ENCODE results near the gene FRMD4B. TPM values are rescaled to one million over a fixed set of nuclear protein-coding genes. Genes with fewer than 3 reads are reported as not detected.
"Not testable (repeated sequence)": the region's sequence is repeated elsewhere in the genome, so short reads cannot be mapped to it uniquely, and the experiment has no call there.

The FRMD4B gene
- total RNA-seq, 1 experiment from 2014 or later, result 0.90 TPM

DNA sequence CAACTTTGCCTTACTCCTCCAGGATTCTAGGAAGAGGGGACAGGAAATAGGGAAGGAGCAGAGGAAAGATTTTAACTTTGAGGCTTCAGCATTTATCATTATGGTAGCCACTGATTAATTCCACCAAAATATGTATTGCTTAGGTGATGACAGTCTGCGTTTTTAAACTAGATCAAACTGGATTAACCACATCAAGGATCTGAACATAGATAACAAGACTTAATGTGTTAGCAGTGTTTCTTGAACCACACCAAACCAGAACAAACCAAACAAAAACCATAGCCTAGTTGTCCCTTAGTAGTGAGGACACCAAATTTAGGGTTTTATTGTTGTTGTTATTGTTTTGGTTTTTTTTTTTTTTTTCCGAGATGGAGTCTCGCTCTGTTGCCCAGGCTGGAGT lies 150.0 kb downstream of the FRMD4B start:
- Histone ChIP-seq H3K27ac (ENCODE audit: low read length) (no peak overlapping the region), H3K4me1 (ENCODE audit: control insufficient read depth, insufficient read depth, low read length) (no peaks in the 10 kb centered on the region), H3K27me3 (ENCODE audit: control insufficient read depth, insufficient read depth, low read length) (no peaks in the 10 kb centered on the region), H3K36me3 (ENCODE audit: control insufficient read depth, insufficient read depth, low read length) (no peaks in the 10 kb centered on the region), H3K4me3 (ENCODE audit: low read depth in 2 of 2, low read length in 2 of 2) (no peak overlapping the region), H3K9me3 (ENCODE audit: control insufficient read depth, insufficient read depth, low read depth, low read length) (no peaks in the 10 kb centered on the region)
- intact Hi-C loops (cut with micrococcal nuclease; ENCODE audit: unreplicated experiment) (no loop called here), in situ Hi-C loops (cut with HindIII; ENCODE audit: low pct_unique_long_range_greater_than_20kb, low sequenced_read_pairs) (no loop called here)
- no peak for TF ChIP-seq TCF7L2 (IDR thresholded peaks at IDR 0.05; ENCODE audit: low read depth, low read length)
- no peak for TF ChIP-seq SIN3A (IDR thresholded peaks at IDR 0.05; ENCODE audit: borderline replicate concordance, insufficient read depth, low read depth, low read length)
- no peak for TF ChIP-seq POLR2AphosphoS5 (IDR thresholded peaks at IDR 0.05; ENCODE audit: low read depth, low read length)
- TF ChIP-seq, protein P1, sequence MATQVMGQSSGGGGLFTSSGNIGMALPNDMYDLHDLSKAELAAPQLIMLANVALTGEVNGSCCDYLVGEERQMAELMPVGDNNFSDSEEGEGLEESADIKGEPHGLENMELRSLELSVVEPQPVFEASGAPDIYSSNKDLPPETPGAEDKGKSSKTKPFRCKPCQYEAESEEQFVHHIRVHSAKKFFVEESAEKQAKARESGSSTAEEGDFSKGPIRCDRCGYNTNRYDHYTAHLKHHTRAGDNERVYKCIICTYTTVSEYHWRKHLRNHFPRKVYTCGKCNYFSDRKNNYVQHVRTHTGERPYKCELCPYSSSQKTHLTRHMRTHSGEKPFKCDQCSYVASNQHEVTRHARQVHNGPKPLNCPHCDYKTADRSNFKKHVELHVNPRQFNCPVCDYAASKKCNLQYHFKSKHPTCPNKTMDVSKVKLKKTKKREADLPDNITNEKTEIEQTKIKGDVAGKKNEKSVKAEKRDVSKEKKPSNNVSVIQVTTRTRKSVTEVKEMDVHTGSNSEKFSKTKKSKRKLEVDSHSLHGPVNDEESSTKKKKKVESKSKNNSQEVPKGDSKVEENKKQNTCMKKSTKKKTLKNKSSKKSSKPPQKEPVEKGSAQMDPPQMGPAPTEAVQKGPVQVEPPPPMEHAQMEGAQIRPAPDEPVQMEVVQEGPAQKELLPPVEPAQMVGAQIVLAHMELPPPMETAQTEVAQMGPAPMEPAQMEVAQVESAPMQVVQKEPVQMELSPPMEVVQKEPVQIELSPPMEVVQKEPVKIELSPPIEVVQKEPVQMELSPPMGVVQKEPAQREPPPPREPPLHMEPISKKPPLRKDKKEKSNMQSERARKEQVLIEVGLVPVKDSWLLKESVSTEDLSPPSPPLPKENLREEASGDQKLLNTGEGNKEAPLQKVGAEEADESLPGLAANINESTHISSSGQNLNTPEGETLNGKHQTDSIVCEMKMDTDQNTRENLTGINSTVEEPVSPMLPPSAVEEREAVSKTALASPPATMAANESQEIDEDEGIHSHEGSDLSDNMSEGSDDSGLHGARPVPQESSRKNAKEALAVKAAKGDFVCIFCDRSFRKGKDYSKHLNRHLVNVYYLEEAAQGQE (IDR thresholded peaks at IDR 0.05; ENCODE audit: insufficient read depth in 1 of 2, low read depth in 2 of 2, low read length in 1 of 2), result no peak
- TF ChIP-seq, protein P2, sequence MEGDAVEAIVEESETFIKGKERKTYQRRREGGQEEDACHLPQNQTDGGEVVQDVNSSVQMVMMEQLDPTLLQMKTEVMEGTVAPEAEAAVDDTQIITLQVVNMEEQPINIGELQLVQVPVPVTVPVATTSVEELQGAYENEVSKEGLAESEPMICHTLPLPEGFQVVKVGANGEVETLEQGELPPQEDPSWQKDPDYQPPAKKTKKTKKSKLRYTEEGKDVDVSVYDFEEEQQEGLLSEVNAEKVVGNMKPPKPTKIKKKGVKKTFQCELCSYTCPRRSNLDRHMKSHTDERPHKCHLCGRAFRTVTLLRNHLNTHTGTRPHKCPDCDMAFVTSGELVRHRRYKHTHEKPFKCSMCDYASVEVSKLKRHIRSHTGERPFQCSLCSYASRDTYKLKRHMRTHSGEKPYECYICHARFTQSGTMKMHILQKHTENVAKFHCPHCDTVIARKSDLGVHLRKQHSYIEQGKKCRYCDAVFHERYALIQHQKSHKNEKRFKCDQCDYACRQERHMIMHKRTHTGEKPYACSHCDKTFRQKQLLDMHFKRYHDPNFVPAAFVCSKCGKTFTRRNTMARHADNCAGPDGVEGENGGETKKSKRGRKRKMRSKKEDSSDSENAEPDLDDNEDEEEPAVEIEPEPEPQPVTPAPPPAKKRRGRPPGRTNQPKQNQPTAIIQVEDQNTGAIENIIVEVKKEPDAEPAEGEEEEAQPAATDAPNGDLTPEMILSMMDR (IDR thresholded peaks at IDR 0.05), result no peak
- CTCF ChIA-PET, result no interaction called here
- BruUV-seq (replicated peaks), result no TSS peak
- ATAC-seq, result no peak
- POLR2A ChIA-PET, result no interaction called here
- no peak for DNase-seq (ENCODE audit: low read depth, low spot score)

DNA sequence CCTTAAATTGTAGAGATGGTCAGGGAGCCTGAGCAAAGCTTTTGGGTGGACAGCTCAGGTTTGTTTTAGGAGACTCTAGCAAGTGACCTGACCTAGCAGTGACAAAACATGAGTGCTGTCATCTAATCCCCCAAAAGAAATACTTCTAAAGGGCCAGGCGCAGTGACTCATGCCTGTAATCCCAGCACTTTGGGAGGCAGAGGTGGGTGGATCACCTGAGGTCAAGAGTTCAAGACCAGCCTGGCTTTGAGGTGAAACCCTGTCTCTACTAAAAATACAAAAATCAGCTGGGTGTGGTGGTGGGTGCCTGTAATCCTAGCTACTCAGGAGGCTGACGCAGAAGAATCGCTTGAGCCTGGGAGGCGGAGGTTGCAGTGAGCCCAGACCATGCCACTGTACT lies 150.7 kb downstream of the FRMD4B start:
- CTCF ChIA-PET; BruUV-seq (replicated peaks); H3K4me1 ChIP-seq (ENCODE audit: control insufficient read depth, insufficient read depth, low read length); DNase-seq (ENCODE audit: low read depth, low spot score); H3K27ac ChIP-seq (ENCODE audit: low read length); ATAC-seq; H3K36me3 ChIP-seq (ENCODE audit: control insufficient read depth, insufficient read depth, low read length); POLR2A ChIA-PET; in situ Hi-C loops (cut with HindIII; ENCODE audit: low pct_unique_long_range_greater_than_20kb, low sequenced_read_pairs); H3K27me3 ChIP-seq (ENCODE audit: control insufficient read depth, insufficient read depth, low read length); H3K9me3 ChIP-seq (ENCODE audit: control insufficient read depth, insufficient read depth, low read depth, low read length); H3K4me3 ChIP-seq (ENCODE audit: low read depth in 2 of 2, low read length in 2 of 2); intact Hi-C loops (cut with micrococcal nuclease; ENCODE audit: unreplicated experiment): not testable (repeated sequence)

DNA sequence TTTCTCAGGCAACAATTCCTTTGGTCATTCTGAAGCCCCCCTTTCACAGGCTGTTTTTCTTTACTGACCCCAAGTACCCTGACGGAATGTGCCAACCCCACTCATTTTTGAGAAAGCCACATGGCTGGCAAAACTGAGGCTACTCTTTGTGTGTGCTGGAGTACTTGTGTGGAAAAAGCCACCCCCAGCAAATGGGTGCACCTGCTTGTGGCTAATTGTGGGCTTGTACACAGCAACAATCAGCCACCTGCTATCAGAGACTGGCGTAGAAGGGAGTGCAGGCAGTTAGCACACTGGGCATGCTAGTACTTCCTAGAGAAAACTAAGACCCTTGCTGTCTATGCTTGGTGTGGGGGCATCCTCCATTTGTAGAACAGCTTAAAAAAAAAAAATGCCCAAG lies 153.4 kb downstream of the FRMD4B start:
- H3K9me3 ChIP-seq (ENCODE audit: control insufficient read depth, insufficient read depth, low read depth, low read length), result no peaks in the 10 kb centered on the region
- intact Hi-C loops (cut with micrococcal nuclease; ENCODE audit: unreplicated experiment), result no loop called here
- H3K27ac ChIP-seq (ENCODE audit: low read length), result no peak overlapping the region
- TF ChIP-seq, protein P2 (IDR thresholded peaks at IDR 0.05), result no peak
- TF ChIP-seq POLR2AphosphoS5 (IDR thresholded peaks at IDR 0.05; ENCODE audit: low read depth, low read length), result no peak
- no peak for TF ChIP-seq SIN3A (IDR thresholded peaks at IDR 0.05; ENCODE audit: borderline replicate concordance, insufficient read depth, low read depth, low read length)
- TF ChIP-seq TCF7L2 (IDR thresholded peaks at IDR 0.05; ENCODE audit: low read depth, low read length), result no peak
- TF ChIP-seq, protein P1 (IDR thresholded peaks at IDR 0.05; ENCODE audit: insufficient read depth in 1 of 2, low read depth in 2 of 2, low read length in 1 of 2), result no peak
- H3K4me1 ChIP-seq (ENCODE audit: control insufficient read depth, insufficient read depth, low read length), result no peaks in the 10 kb centered on the region
- no peak overlapping the region for H3K4me3 ChIP-seq (ENCODE audit: low read depth in 2 of 2, low read length in 2 of 2)
- H3K36me3 ChIP-seq (ENCODE audit: control insufficient read depth, insufficient read depth, low read length), result no peaks in the 10 kb centered on the region
- no peak for DNase-seq (ENCODE audit: low read depth, low spot score)
- POLR2A ChIA-PET, result no interaction called here
- no peaks in the 10 kb centered on the region for H3K27me3 ChIP-seq (ENCODE audit: control insufficient read depth, insufficient read depth, low read length)
- ATAC-seq, result no peak
- in situ Hi-C loops (cut with HindIII; ENCODE audit: low pct_unique_long_range_greater_than_20kb, low sequenced_read_pairs), result no loop called here
- BruUV-seq (replicated peaks), result no TSS peak
- CTCF ChIA-PET, result no interaction called here
